Ishikawa (cell line): ENCODE measurements around the gene CBX8.

Source experiments
- CREB1 ChIP-seq: IDR thresholded peaks from 2 replicates; pipeline ENCODE4 v1.6.1; 2012; ENCODE audit warnings: low read depth
- EGR1 ChIP-seq: IDR thresholded peaks from 2 replicates; pipeline ENCODE4 v1.6.1; 2012
- EP300 ChIP-seq: IDR thresholded peaks from 2 replicates; pipeline ENCODE4 v1.6.1; 2012; ENCODE audit warnings: borderline replicate concordance
- FOXM1 ChIP-seq: IDR thresholded peaks from 2 replicates; pipeline ENCODE4 v1.6.1; 2012; ENCODE audit warnings: low read depth, borderline replicate concordance
- NFIC ChIP-seq: IDR thresholded peaks from 2 replicates; pipeline ENCODE4 v1.6.1; 2012
- RAD21 ChIP-seq: IDR thresholded peaks from 2 replicates; pipeline ENCODE4 v1.6.1; 2012; ENCODE audit warnings: low read depth
- TAF1 ChIP-seq: IDR thresholded peaks from 2 replicates; pipeline ENCODE4 v1.6.1; 2012; ENCODE audit warnings: low read depth, mild to moderate bottlenecking
- TCF12 ChIP-seq: IDR thresholded peaks from 2 replicates; pipeline ENCODE4 v1.6.1; 2012; ENCODE audit warnings: low read depth
- TEAD4 ChIP-seq: IDR thresholded peaks from 2 replicates; pipeline ENCODE4 v1.6.1; 2012
- YY1 ChIP-seq: IDR thresholded peaks from 2 replicates; pipeline ENCODE4 v1.6.1; 2012; ENCODE audit warnings: low read depth
- ZBTB7A ChIP-seq: IDR thresholded peaks from 2 replicates; pipeline ENCODE4 v1.6.1; 2012; ENCODE audit warnings: low read depth
- TF ChIP-seq, protein P1 (sequence below): IDR thresholded peaks from 2 replicates; pipeline ENCODE4 v1.6.1; 2012
- TF ChIP-seq, protein P2 (sequence below): IDR thresholded peaks from 2 replicates; pipeline ENCODE4 v1.6.1; 2012; ENCODE audit warnings: low read depth, mild to moderate bottlenecking
- TF ChIP-seq, protein P3 (sequence below): IDR thresholded peaks from 2 replicates; pipeline ENCODE4 v1.6.1; 2012

DNA sequence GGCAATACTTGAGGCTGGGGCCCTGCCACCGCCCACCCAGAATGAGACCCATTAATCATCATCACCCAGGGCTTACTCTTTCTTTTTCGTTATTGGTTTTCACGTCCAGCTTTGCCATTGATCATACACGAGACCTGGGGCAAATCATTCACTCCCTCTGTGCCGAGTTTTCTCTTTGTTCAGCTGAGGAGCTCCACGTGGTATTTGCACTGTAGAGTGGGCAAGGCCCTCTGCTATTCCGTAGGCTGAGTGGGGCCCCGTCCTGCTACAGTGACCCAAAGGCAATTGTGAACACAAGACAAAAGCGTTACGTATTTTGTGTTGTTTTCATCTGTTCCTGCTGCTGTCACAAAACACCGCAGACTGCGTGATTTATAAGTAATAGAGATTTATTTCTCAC lies 42.5 kb downstream of the CBX8 start:
- TF ChIP-seq RAD21 (no peak), EGR1 (no peak), FOXM1 (no peak), YY1 (no peak), EP300 (no peak), TAF1 (no peak), ZBTB7A (no peak), TCF12 (no peak), NFIC (no peak), TEAD4 (no peak), CREB1 (no peak)
- TF ChIP-seq, protein P1, sequence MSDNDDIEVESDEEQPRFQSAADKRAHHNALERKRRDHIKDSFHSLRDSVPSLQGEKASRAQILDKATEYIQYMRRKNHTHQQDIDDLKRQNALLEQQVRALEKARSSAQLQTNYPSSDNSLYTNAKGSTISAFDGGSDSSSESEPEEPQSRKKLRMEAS, result no peak
- TF ChIP-seq, protein P2, sequence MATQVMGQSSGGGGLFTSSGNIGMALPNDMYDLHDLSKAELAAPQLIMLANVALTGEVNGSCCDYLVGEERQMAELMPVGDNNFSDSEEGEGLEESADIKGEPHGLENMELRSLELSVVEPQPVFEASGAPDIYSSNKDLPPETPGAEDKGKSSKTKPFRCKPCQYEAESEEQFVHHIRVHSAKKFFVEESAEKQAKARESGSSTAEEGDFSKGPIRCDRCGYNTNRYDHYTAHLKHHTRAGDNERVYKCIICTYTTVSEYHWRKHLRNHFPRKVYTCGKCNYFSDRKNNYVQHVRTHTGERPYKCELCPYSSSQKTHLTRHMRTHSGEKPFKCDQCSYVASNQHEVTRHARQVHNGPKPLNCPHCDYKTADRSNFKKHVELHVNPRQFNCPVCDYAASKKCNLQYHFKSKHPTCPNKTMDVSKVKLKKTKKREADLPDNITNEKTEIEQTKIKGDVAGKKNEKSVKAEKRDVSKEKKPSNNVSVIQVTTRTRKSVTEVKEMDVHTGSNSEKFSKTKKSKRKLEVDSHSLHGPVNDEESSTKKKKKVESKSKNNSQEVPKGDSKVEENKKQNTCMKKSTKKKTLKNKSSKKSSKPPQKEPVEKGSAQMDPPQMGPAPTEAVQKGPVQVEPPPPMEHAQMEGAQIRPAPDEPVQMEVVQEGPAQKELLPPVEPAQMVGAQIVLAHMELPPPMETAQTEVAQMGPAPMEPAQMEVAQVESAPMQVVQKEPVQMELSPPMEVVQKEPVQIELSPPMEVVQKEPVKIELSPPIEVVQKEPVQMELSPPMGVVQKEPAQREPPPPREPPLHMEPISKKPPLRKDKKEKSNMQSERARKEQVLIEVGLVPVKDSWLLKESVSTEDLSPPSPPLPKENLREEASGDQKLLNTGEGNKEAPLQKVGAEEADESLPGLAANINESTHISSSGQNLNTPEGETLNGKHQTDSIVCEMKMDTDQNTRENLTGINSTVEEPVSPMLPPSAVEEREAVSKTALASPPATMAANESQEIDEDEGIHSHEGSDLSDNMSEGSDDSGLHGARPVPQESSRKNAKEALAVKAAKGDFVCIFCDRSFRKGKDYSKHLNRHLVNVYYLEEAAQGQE, result no peak
- TF ChIP-seq, protein P3, sequence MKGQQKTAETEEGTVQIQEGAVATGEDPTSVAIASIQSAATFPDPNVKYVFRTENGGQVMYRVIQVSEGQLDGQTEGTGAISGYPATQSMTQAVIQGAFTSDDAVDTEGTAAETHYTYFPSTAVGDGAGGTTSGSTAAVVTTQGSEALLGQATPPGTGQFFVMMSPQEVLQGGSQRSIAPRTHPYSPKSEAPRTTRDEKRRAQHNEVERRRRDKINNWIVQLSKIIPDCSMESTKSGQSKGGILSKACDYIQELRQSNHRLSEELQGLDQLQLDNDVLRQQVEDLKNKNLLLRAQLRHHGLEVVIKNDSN, result no peak
